NCI-H1105 (cell line): Measurements from ENCODE around the gene KIAA1614.

ENCODE experiments used
- DNase-seq: peaks from one replicate; lab custom pipeline; 2025; lab: John Stamatoyannopoulos, UW

The KIAA1614 gene

GRCh38 chr1:180912801-180913565 is at the start of gene KIAA1614:
KIAA1614 (plus strand) TSS chr1:180912897; CDS start chr1:180913244, 347 bp downstream.
- no peak for DNase-seq

- peak; percentile 31 for DNase-seq
These were observed 49.4 kb upstream of the KIAA1614 start for GRCh38 chr1:180863158-180863775.

- DNase-seq, result peak; percentile 45
These were observed 30.7 kb upstream of the KIAA1614 start for GRCh38 chr1:180881806-180882509.

- DNase-seq, result no peak
These were observed 28.0 kb upstream of the KIAA1614 start for GRCh38 chr1:180884588-180885300.

GRCh38 chr1:180886338-180886737 is 26.4 kb upstream of the KIAA1614 start:
- DNase-seq, result no peak

GRCh38 chr1:180887841-180888240 is 24.9 kb upstream of the KIAA1614 start:
- DNase-seq, result no peak

GRCh38 chr1:180888870-180889269 is 23.8 kb upstream of the KIAA1614 start:
- DNase-seq, result no peak

- no peak for DNase-seq
These were observed 23.4 kb upstream of the KIAA1614 start for GRCh38 chr1:180889325-180889724.

GRCh38 chr1:180892272-180892671 is 20.4 kb upstream of the KIAA1614 start:
- no peak for DNase-seq

- no peak for DNase-seq
These were observed 20.0 kb upstream of the KIAA1614 start for GRCh38 chr1:180892675-180893074.

- DNase-seq, result no peak
These were observed 19.1 kb upstream of the KIAA1614 start for GRCh38 chr1:180893614-180894013.

GRCh38 chr1:180896161-180896560 is 16.5 kb upstream of the KIAA1614 start:
- no peak for DNase-seq

- no peak for DNase-seq
These were observed 14.1 kb upstream of the KIAA1614 start for GRCh38 chr1:180898441-180899219.

GRCh38 chr1:180899262-180899661 is 13.4 kb upstream of the KIAA1614 start:
- no peak for DNase-seq

GRCh38 chr1:180901076-180901990 is 11.4 kb upstream of the KIAA1614 start:
- DNase-seq, result peak; percentile 11

- no peak for DNase-seq
These were observed 10.2 kb upstream of the KIAA1614 start for GRCh38 chr1:180902541-180902940.

GRCh38 chr1:180905927-180906326 is 6.8 kb upstream of the KIAA1614 start:
- DNase-seq, result no peak

- DNase-seq, result no peak
These were observed 6.2 kb upstream of the KIAA1614 start for GRCh38 chr1:180906511-180906910.

GRCh38 chr1:180907313-180908055 is 5.2 kb upstream of the KIAA1614 start:
- no peak for DNase-seq
